GM12878 (cell line): ENCODE results near the gene RIMS3. TPM values are rescaled to one million over a fixed set of nuclear protein-coding genes. Genes with fewer than 3 reads are reported as not detected.

Experiments
- ATAC-seq: fragments of 200-7000 bp; cut with Tn5 transposase; 3 replicates; pipeline ENCODE4 v1.9.1; 2020; ENCODE audit warnings: mild to moderate bottlenecking, moderate library complexity
- BruUV-seq: library from RNA; stranded (reverse); fragments of 400-500 nt; replicated peaks from 2 replicates; lab custom pipeline; 2021; lab: Mats Ljungman, UMichigan
- CTCF ChIA-PET: fragments of 300-600 bp; sonication (Branson Sonifier 250); formaldehyde crosslinking; extraction: SDS; loops from one replicate; lab custom pipeline; 2021; ENCODE audit warnings: inconsistent platforms; lab: Yijun Ruan, JAX
- POLR2A ChIA-PET: fragments of 350-600 bp; formaldehyde crosslinking; extraction: SDS; loops from one replicate; lab custom pipeline; 2021; ENCODE audit warnings: inconsistent platforms; lab: Charles Lee
- RAD21 ChIA-PET: fragments of 300-600 bp; sonication (Branson Sonifier 250); formaldehyde crosslinking; loops from one replicate; lab custom pipeline; 2023; ENCODE audit warnings: antibody characterized with exemption; ENCODE audit not compliant: unreplicated experiment; lab: Charles Lee
- SMC1A ChIA-PET: fragments of 300-600 bp; sonication (Branson Sonifier 250); formaldehyde crosslinking; loops from one replicate; lab custom pipeline; 2023; ENCODE audit not compliant: unreplicated experiment, uncharacterized antibody; lab: Charles Lee
- DNase-seq: peaks from one replicate; pipeline ENCODE4 v3.0.0-alpha.2; 2011; ENCODE audit warnings: low read depth, low spot score
- FAIRE-seq: peaks from 3 replicates; lab custom pipeline; 2011; peaks lifted over from hg19 to GRCh38; lab: Jason Lieb, UNC
- H2AFZ ChIP-seq: 2 replicates; pipeline ENCODE4 v1.6.0; 2011; ENCODE audit warnings: low read depth, low read length, control low read depth; ENCODE audit not compliant: control insufficient read depth
- H3K27ac ChIP-seq: 2 replicates; pipeline ENCODE4 v1.5.1; 2011; ENCODE audit warnings: control low read depth; ENCODE audit not compliant: control insufficient read depth, insufficient read depth
- H3K27me3 ChIP-seq, 2 experiments: replicated peaks in 1 of 2; 2 replicates each; pipeline versions ENCODE4 v1.6.0 to v1.6.1; 2011; ENCODE audit warnings: low read length in 1 of 2; ENCODE audit not compliant: control insufficient read depth in 2 of 2, insufficient read depth in 2 of 2
- H3K36me3 ChIP-seq, 2 experiments: 2 replicates each; pipeline ENCODE4 v1.5.1; 2011; ENCODE audit warnings: low read length in 1 of 2; ENCODE audit not compliant: control insufficient read depth in 2 of 2, insufficient read depth in 2 of 2
- H3K4me1 ChIP-seq: 2 replicates; pipeline ENCODE4 v1.6.1; 2011; ENCODE audit warnings: mild to moderate bottlenecking, low read length, moderate library complexity, mixed read lengths; ENCODE audit not compliant: control insufficient read depth, insufficient read depth
- H3K4me2 ChIP-seq: 2 replicates; pipeline ENCODE4 v1.6.0; 2011; ENCODE audit warnings: control low read depth; ENCODE audit not compliant: control insufficient read depth, insufficient read depth
- H3K4me3 ChIP-seq: fragments of 200-600 bp; sonication (generic); 2 replicates; pipeline ENCODE4 v1.5.1; 2016
- H3K79me2 ChIP-seq: 2 replicates; pipeline ENCODE4 v1.6.0; 2011; ENCODE audit warnings: low read length; ENCODE audit not compliant: control insufficient read depth, insufficient read depth
- H3K9ac ChIP-seq: 2 replicates; pipeline ENCODE4 v1.8.0; 2011; ENCODE audit warnings: low read length, control low read depth, mixed read lengths; ENCODE audit not compliant: control insufficient read depth, insufficient read depth
- H3K9me3 ChIP-seq: replicated peaks from 3 replicates; pipeline ENCODE4 v1.5.1; 2011; ENCODE audit warnings: mild to moderate bottlenecking, low read length; ENCODE audit not compliant: control insufficient read depth, insufficient read depth
- H4K20me1 ChIP-seq: 2 replicates; pipeline ENCODE4 v1.6.0; 2011; ENCODE audit not compliant: control insufficient read depth, insufficient read depth
- CHD4 ChIP-seq: fragments of 200-600 bp; sonication (generic); IDR thresholded peaks from 2 replicates; pipeline ENCODE4 v1.6.1; 2016; ENCODE audit warnings: mild to moderate bottlenecking
- CUX1 ChIP-seq: IDR thresholded peaks from 2 replicates; pipeline ENCODE4 v1.6.1; 2012; ENCODE audit warnings: improper control_type of control experiment, low read depth, low read length; ENCODE audit not compliant: insufficient replicate concordance
- JUND ChIP-seq: IDR thresholded peaks from 2 replicates; pipeline ENCODE4 v1.6.1; 2012; ENCODE audit warnings: low read depth, mild to moderate bottlenecking, low read length, improper control_type of control experiment, moderate library complexity
- MTA3 ChIP-seq: IDR thresholded peaks from 2 replicates; pipeline ENCODE4 v1.6.1; 2012; ENCODE audit warnings: low read length, inconsistent platforms, borderline replicate concordance
- NKRF ChIP-seq: fragments of 450-650 bp; conservative IDR thresholded peaks from 2 replicates; pipeline ENCODE4 v1.6.1; 2017; ENCODE audit warnings: mild to moderate bottlenecking, moderate library complexity
- RAD51 ChIP-seq: fragments of 450-650 bp; IDR thresholded peaks from 2 replicates; pipeline ENCODE4 v1.6.1; 2016; ENCODE audit warnings: moderate library complexity, mild to moderate bottlenecking, inconsistent platforms
- WGBS: methylation state at CpG from one replicate; pipeline ENCODE4 v1.1.6; 2016; ENCODE audit warnings: low lambda C conversion rate; ENCODE audit not compliant: insufficient replicate concordance, insufficient coverage; ENCODE audit errors: missing lambda C conversion rate; 5-methylcytosine and 5-hydroxymethylcytosine counted together
- in situ Hi-C: fragments of 300-500 bp; cut with MboI; formaldehyde crosslinking; loops from 9 replicates; pipeline ENCODE4 v1.14.3; 2018; ENCODE audit warnings: mixed read lengths
- intact Hi-C: fragments of 100-400 bp; cut with micrococcal nuclease; formaldehyde crosslinking; loops from one replicate; pipeline ENCODE4 v1.14.2; 2022; ENCODE audit not compliant: unreplicated experiment
- polyA plus RNA-seq, 11 experiments: library from polyadenylated mRNA; depleted of rRNA in 4 of 11; unstranded in 6 of 11; stranded (reverse) in 5 of 11; fragments of >200 nt; fragmentation: Nextera tagmentation in 4 of 11; fragmentation: Illumina TruSeq in 1 of 11; extraction: Ambion mirVana in 4 of 11; extraction: Trizol in 1 of 11; gene quantifications; 1 replicate in 1 of 11; 2 replicates in 10 of 11; pipeline versions ENCODE4 v1.2.1 to v1.2.3, GENCODE V29; 2011 to 2016; ENCODE audit warnings: inconsistent platforms in 2 of 11, missing spikeins in 2 of 11, low read depth in 1 of 11
- total RNA-seq, 4 experiments: library from RNA; depleted of rRNA in 3 of 4; stranded (reverse); fragments of >200 nt in 3 of 4; fragmentation: Illumina TruSeq in 1 of 4; extraction: Trizol in 1 of 4; gene quantifications; 2 replicates each; pipeline versions ENCODE4 v1.2.1 to v1.2.3, GENCODE V29; 2013 to 2021
- TF ChIP-seq, protein P1 (sequence below): fragments of 450-650 bp; IDR thresholded peaks from 2 replicates; pipeline ENCODE4 v1.6.1; 2016; ENCODE audit warnings: mild to moderate bottlenecking

The RIMS3 gene
- total and polyA plus RNA-seq, 10 of the 15 experiments (the other 5 are each of a cell fraction or from before 2014, with no cell fraction given): 0.02 to 4.7 (median 0.39) TPM

DNA sequence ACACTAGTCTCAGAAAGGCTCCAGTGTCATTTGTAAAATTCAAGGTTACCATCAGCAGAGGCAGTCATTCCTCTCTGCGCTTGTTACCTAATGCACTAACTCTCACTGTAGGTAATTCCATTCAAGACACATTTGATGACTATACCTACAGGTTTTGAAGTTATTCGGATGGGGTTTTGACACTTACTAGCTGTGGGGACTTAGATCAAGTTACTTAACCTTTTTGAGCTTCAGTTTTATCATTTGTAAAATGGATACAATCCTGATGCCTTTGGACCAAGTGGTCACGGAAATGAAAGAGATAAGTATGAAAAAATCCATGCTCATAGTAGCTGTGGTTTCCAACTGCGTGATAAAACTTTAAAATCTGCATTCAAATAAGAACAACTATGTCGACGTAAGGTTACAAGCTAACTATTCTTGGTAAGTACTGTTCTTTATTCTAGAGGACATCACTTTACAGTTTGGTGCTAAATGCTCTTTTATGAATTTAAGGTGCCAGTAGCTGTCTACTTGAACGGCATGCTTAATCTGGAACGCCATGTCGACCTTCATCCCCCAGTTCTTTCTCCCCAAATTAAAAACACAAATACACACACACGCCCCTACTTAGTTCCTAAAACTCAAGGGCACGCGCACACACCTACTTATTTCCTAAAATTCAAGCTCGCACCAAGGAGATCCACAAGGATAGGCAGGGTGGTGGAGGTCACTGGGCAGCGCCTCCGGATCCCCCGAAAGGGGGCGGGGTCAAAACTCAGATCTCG is 25.5 kb upstream of the RIMS3 start:
- Histone ChIP-seq H3K36me3 (no peaks in the 10 kb centered on the region), H3K27me3 (no peaks in the 10 kb centered on the region), H4K20me1 (no peaks in the 10 kb centered on the region), H3K4me2 (peak overlapping the region; percentile 86), H3K4me3 (peak overlapping the region; percentile 95), H2AFZ (peak overlapping the region; percentile 66), H3K27ac (peak overlapping the region; percentile 98), H3K4me1 (peaks cover 24% of the 10 kb centered on the region), H3K9ac (peak overlapping the region; percentile 99), H3K79me2 (peaks cover 56% of the 10 kb centered on the region), H3K9me3 (no peaks in the 10 kb centered on the region)
- ChIA-PET SMC1A (interaction anchor here (0.7 to 8.4 kb wide), 19 partner anchors 10 to 159 kb away, joined by 3 to 115 read pairs (median 6); partner anchors contain the start of gene ZNF684), RAD21 (interaction anchor here (0.6 to 6.5 kb wide), 21 partner anchors 11 to 240 kb away, joined by 3 to 89 read pairs (median 5); partner anchors contain the start of gene RIMS3), CTCF (interaction anchor here (0.9 to 5.1 kb wide), 24 partner anchors 11 to 538 kb away, joined by 3 to 54 read pairs (median 4); no protein-coding TSS in a partner anchor), POLR2A (interaction anchor here (0.8 to 8.1 kb wide), 23 partner anchors 12 to 241 kb away, joined by 3 to 244 read pairs (median 4); partner anchors contain the start of genes RIMS3 and ZFP69B)
- in situ Hi-C loops: no loop called here
- DNase-seq (no peak), ATAC-seq (no peak), FAIRE-seq (peak; percentile 23)
- intact Hi-C loops: loop anchor here (5.0 kb wide), 1 partner anchor 61 kb away; no protein-coding TSS in a partner anchor
- BruUV-seq: TSS peak; percentile 80
- TF ChIP-seq JUND: no peak
- TF ChIP-seq, protein P1, sequence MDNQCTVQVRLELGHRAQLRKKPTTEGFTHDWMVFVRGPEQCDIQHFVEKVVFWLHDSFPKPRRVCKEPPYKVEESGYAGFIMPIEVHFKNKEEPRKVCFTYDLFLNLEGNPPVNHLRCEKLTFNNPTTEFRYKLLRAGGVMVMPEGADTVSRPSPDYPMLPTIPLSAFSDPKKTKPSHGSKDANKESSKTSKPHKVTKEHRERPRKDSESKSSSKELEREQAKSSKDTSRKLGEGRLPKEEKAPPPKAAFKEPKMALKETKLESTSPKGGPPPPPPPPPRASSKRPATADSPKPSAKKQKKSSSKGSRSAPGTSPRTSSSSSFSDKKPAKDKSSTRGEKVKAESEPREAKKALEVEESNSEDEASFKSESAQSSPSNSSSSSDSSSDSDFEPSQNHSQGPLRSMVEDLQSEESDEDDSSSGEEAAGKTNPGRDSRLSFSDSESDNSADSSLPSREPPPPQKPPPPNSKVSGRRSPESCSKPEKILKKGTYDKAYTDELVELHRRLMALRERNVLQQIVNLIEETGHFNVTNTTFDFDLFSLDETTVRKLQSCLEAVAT: peak; percentile 75
- TF ChIP-seq MTA3: peak; percentile 61; the same call in 1 of the 2 replicates
- no peak for TF ChIP-seq CHD4
- TF ChIP-seq CUX1: no peak
- 0 out of 2 replicates have a peak, but pooled peaks have one; percentile 29 for TF ChIP-seq NKRF
- TF ChIP-seq RAD51: no peak
- WGBS: 16% methylated on average over 18 of the region's 18 CpGs
